ENCODE results near the gene MROH2B. TPM values are rescaled to one million over a fixed set of nuclear protein-coding genes. Genes with fewer than 3 reads are reported as not detected.

The MROH2B gene
- total RNA-seq, 1 donor from 2014 or later, result not detected

DNA sequence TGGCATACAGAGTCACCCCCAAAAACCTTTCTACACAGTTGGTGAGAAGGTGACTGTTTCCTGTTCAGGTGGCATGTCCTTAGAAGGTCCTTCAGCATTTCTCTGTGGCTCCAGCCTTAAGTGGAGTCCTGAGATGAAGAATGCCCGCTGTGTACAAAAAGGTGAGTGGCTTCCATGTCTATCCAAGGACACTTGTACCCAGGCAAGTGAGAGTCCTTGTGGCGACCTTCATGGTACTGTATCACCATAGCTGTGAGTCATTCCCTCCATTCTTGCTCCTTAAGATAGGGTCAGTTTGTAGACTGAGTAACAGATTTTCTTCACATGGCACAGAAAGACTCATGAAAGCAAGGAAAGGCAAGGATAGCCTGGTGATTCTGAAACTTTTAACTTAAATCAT lies 98.7 kb downstream of the MROH2B start:
- DNase-seq (ENCODE audit: low read depth in 2 of 2), result no peak

DNA sequence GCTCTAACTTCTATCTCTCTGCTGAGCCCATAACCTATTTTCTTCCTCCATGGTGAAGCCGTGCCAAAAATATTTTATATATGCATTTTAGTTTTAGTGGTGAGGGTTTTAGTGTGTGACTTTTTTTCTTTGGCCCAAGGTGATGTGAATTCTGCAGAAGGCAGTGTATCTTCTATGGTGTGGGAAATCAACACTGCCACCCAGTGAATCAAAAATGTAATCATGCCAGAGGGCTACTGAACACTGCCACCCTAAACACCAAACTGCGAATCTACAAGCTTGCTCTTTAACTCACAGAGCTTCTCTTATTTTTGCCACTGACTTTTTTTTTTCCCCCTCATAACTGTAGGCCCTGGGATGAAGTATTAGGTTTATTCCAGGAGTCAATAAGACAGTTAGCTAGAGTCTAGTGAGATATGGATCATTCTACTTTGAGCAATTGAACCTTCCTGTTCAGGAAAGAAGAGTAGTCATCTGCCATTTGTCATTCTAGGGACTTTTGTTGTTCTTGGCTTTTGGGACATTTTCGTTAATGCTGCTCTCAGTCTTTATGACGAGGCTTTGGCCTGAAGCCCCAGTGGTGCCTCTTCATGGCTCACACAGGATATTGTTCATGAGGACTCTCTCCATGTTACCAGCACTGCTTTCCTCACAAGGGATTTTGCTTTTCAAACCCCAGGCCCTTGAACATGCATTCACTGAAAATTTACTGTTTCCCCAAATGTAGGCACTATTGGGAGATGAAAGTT lies 108.8 kb downstream of the MROH2B start:
- DNase-seq (ENCODE audit: low read depth in 2 of 2), result peak in 1 of 2 donors; percentile 51

DNA sequence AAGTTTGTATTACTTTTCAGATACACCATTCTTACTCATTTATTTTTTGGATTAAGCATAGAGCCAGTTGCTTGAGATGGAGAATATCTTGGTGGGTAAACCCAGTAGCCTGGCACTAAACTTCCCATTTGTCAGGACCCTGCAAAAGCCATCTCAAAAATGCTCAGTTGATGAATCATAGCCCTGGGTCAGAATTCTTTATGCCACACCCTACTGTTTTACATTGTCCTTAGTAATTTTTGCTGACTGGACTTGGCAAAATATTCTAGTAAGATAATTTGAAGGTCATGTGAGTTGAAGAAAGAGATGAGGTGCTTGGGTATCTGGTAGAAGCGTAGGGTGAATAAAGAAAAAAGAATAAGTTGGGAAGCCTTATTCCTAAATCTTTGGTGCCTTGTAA lies 111.1 kb downstream of the MROH2B start:
- no peak for DNase-seq (ENCODE audit: low read depth in 2 of 2)

DNA sequence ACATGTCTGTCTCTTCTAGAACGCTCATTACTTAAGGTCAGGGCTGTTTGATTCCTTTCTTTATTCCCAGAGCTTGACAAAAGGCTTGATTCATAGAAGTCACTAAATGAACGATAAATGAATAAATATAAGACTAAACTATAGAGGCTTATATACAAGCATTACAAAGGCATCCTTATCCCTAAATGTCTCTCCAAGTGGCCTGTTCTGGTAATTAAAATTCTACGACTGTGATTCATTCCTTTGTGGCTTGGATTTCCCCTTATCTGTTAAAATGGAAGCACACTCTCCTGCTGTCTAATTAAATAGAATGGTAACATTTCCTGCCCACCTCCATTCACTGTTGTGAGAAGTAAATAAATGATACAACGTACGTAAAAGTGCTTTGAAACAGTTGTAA lies 112.3 kb downstream of the MROH2B start:
- DNase-seq (ENCODE audit: low read depth in 2 of 2), result no peak

DNA sequence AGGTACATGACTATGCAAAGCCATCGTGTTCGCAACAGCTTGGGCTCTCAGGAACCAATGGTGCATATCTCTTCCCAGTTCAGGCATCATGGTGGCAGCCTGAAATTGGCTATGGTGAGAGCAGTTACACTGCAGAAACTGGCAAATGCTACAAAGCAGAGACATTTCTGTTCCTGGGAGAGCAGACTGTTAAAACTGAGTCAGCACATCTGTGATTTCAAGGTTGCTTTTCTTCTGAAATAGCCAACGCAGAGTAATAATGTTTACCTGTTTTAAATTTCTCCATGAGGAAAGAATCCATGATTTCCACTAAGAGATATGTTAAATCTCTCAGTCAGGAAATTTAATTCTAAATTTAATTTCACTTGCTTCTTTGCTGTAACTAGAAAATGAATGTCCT lies 114.1 kb downstream of the MROH2B start:
- no peak for DNase-seq (ENCODE audit: low read depth in 2 of 2)

DNA sequence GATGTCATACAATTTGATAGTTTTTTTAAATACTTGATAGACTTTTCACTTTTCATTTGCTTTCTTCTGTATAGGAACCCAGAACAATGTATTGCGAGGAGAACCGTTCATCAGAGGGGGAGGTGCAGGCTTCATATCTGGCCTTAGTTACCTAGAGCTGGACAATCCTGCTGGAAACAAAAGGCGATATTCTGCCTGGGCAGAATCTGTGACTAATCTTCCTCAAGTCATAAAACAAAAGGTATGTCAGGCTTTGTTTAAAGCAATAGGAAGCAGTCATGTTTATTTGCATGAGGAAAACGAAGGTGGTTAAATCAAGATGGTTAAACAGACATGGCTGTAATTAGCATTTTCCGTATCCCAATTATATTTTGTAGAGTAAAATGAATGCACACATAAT lies 115.8 kb downstream of the MROH2B start:
- peak in 1 of 2 donors; percentile 4 for DNase-seq (ENCODE audit: low read depth in 2 of 2)

Other genes starting within 250 kb of the MROH2B start
- 2,142 and 2,944 TPM in 2 replicates for gene RPL37, start 236.1 kb downstream of the MROH2B start, total RNA-seq
- gene CARD6, start 230.0 kb downstream of the MROH2B start, total RNA-seq, result 27.0 and 50.6 TPM in 2 replicates
- gene C7, start 161.8 kb downstream of the MROH2B start, total RNA-seq, result under 0.01 and 0.40 TPM in 2 replicates
- gene C6, start 142.2 kb upstream of the MROH2B start, total RNA-seq, result not detected in 2 replicates